ENCODE results near the gene DOCK4.

- TF ChIP-seq, protein P1, sequence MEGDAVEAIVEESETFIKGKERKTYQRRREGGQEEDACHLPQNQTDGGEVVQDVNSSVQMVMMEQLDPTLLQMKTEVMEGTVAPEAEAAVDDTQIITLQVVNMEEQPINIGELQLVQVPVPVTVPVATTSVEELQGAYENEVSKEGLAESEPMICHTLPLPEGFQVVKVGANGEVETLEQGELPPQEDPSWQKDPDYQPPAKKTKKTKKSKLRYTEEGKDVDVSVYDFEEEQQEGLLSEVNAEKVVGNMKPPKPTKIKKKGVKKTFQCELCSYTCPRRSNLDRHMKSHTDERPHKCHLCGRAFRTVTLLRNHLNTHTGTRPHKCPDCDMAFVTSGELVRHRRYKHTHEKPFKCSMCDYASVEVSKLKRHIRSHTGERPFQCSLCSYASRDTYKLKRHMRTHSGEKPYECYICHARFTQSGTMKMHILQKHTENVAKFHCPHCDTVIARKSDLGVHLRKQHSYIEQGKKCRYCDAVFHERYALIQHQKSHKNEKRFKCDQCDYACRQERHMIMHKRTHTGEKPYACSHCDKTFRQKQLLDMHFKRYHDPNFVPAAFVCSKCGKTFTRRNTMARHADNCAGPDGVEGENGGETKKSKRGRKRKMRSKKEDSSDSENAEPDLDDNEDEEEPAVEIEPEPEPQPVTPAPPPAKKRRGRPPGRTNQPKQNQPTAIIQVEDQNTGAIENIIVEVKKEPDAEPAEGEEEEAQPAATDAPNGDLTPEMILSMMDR (optimal IDR thresholded peaks at IDR 0.05 in 1 of 3, IDR thresholded peaks at IDR 0.05 in 1 of 3, conservative IDR thresholded peaks at IDR 0.05 in 1 of 3; ENCODE audit: extremely low read depth in 1 of 3, insufficient read depth in 2 of 3, low read length in 3 of 3) = no peak
- TF ChIP-seq EZH2 (IDR thresholded peaks at IDR 0.05; ENCODE audit: low read length) = no peak
These were observed 96.0 kb downstream of the DOCK4 start for GRCh38 chr7:112110175-112110574.
